ENCODE measurements around the gene KCNK10.

KCNK10 gene

GRCh38 chr14:88323086-88323522 lies at the start of gene KCNK10:
KCNK10 (minus strand) TSS chr14:88323269; CDS start chr14:88322798, 471 bp downstream.
- Histone ChIP-seq H3K4me1 (peaks cover 25% of the 10 kb centered on the region), H3K4me2 (peak within 1 kb of the TSS; percentile 96), H3K27me3 (peaks cover 60% of the 10 kb centered on the region), H3K9me3 (0 out of 2 replicates have a peak, but pooled peaks cover 2% of the 10 kb centered on the region), H3K36me3 (no peaks in the 10 kb centered on the region), H3K27ac (peak within 1 kb of the TSS; percentile 82), H3K4me3 (peak within 1 kb of the TSS; percentile 76), H3K9ac (peak within 1 kb of the TSS; percentile 76), H4K20me1 (peaks cover 8% of the 10 kb centered on the region; the same call in 1 of the 2 replicates)
- no peak for TF ChIP-seq Cebpa-rat (IDR thresholded peaks at IDR 0.05)

GRCh38 chr14:88369496-88369895 lies 46.4 kb upstream of the KCNK10 start:
- no peak overlapping the region for H3K27ac ChIP-seq
- no peak overlapping the region for H3K4me2 ChIP-seq
- H3K9me3 ChIP-seq: peaks cover 11% of the 10 kb centered on the region
- no peaks in the 10 kb centered on the region for H4K20me1 ChIP-seq
- no peak overlapping the region for H3K9ac ChIP-seq
- no peak overlapping the region for H3K4me3 ChIP-seq
- no peak for TF ChIP-seq Cebpa-rat (IDR thresholded peaks at IDR 0.05)
- no peaks in the 10 kb centered on the region for H3K36me3 ChIP-seq
- H3K27me3 ChIP-seq: no peaks in the 10 kb centered on the region
- no peaks in the 10 kb centered on the region for H3K4me1 ChIP-seq

- Histone ChIP-seq H3K9me3 (peaks cover 17% of the 10 kb centered on the region), H3K9ac (no peak overlapping the region), H3K27me3 (no peaks in the 10 kb centered on the region), H4K20me1 (no peaks in the 10 kb centered on the region), H3K4me1 (peaks cover 5% of the 10 kb centered on the region), H3K27ac (no peak overlapping the region), H3K4me3 (no peak overlapping the region), H3K36me3 (no peaks in the 10 kb centered on the region), H3K4me2 (no peak overlapping the region)
- TF ChIP-seq Cebpa-rat (IDR thresholded peaks at IDR 0.05): no peak
Measured at GRCh38 chr14:88364710-88365413, 41.8 kb upstream of the KCNK10 start.

- Histone ChIP-seq H3K36me3 (no peaks in the 10 kb centered on the region), H3K9ac (no peak overlapping the region), H3K4me3 (no peak overlapping the region), H3K9me3 (peaks cover 12% of the 10 kb centered on the region), H3K27ac (no peak overlapping the region), H3K4me2 (no peak overlapping the region), H4K20me1 (no peaks in the 10 kb centered on the region), H3K4me1 (peaks cover 12% of the 10 kb centered on the region), H3K27me3 (no peaks in the 10 kb centered on the region)
- TF ChIP-seq Cebpa-rat (IDR thresholded peaks at IDR 0.05): no peak
Measured at GRCh38 chr14:88363644-88364043, 40.6 kb upstream of the KCNK10 start.

GRCh38 chr14:88359500-88359899 lies 36.4 kb upstream of the KCNK10 start:
- Histone ChIP-seq H3K4me3 (no peak overlapping the region), H3K4me2 (peak overlapping the region; percentile 17), H3K9ac (no peak overlapping the region), H4K20me1 (no peaks in the 10 kb centered on the region), H3K9me3 (peaks cover 24% of the 10 kb centered on the region), H3K4me1 (peaks cover 12% of the 10 kb centered on the region), H3K36me3 (no peaks in the 10 kb centered on the region), H3K27ac (no peak overlapping the region), H3K27me3 (no peaks in the 10 kb centered on the region)
- TF ChIP-seq Cebpa-rat (IDR thresholded peaks at IDR 0.05): no peak

GRCh38 chr14:88354358-88354757 lies 31.3 kb upstream of the KCNK10 start:
- no peaks in the 10 kb centered on the region for H4K20me1 ChIP-seq
- H3K9ac ChIP-seq: no peak overlapping the region
- H3K4me2 ChIP-seq: no peak overlapping the region
- peaks cover 1% of the 10 kb centered on the region; the same call in 1 of the 2 replicates for H3K4me1 ChIP-seq
- H3K27me3 ChIP-seq: no peaks in the 10 kb centered on the region
- H3K27ac ChIP-seq: no peak overlapping the region
- TF ChIP-seq Cebpa-rat (IDR thresholded peaks at IDR 0.05): no peak
- peaks cover 12% of the 10 kb centered on the region; the same call in 1 of the 2 replicates for H3K9me3 ChIP-seq
- no peaks in the 10 kb centered on the region for H3K36me3 ChIP-seq
- H3K4me3 ChIP-seq: no peak overlapping the region

GRCh38 chr14:88352698-88353097 lies 29.6 kb upstream of the KCNK10 start:
- Histone ChIP-seq H3K27me3 (no peaks in the 10 kb centered on the region), H3K9me3 (peaks cover 2% of the 10 kb centered on the region; the same call in 1 of the 2 replicates), H3K9ac (no peak overlapping the region), H3K4me1 (0 out of 2 replicates have a peak, but pooled peaks cover 7% of the 10 kb centered on the region), H4K20me1 (no peaks in the 10 kb centered on the region), H3K4me2 (no peak overlapping the region), H3K4me3 (no peak overlapping the region), H3K27ac (no peak overlapping the region), H3K36me3 (no peaks in the 10 kb centered on the region)
- no peak for TF ChIP-seq Cebpa-rat (IDR thresholded peaks at IDR 0.05)

- H3K4me1 ChIP-seq: 0 out of 2 replicates have a peak, but pooled peaks cover 7% of the 10 kb centered on the region
- H3K4me3 ChIP-seq: no peak overlapping the region
- no peak for TF ChIP-seq Cebpa-rat (IDR thresholded peaks at IDR 0.05)
- no peak overlapping the region for H3K27ac ChIP-seq
- no peak overlapping the region for H3K9ac ChIP-seq
- H3K4me2 ChIP-seq: no peak overlapping the region
- H3K36me3 ChIP-seq: no peaks in the 10 kb centered on the region
- no peaks in the 10 kb centered on the region for H3K27me3 ChIP-seq
- H3K9me3 ChIP-seq: no peaks in the 10 kb centered on the region
- no peaks in the 10 kb centered on the region for H4K20me1 ChIP-seq
Measured at GRCh38 chr14:88351966-88352691, 29.1 kb upstream of the KCNK10 start.

- no peak overlapping the region for H3K4me2 ChIP-seq
- no peak overlapping the region for H3K27ac ChIP-seq
- no peaks in the 10 kb centered on the region for H3K36me3 ChIP-seq
- no peak overlapping the region for H3K9ac ChIP-seq
- TF ChIP-seq Cebpa-rat (IDR thresholded peaks at IDR 0.05): no peak
- 0 out of 2 replicates have a peak, but pooled peaks cover 7% of the 10 kb centered on the region for H3K4me1 ChIP-seq
- no peaks in the 10 kb centered on the region for H3K9me3 ChIP-seq
- no peak overlapping the region for H3K4me3 ChIP-seq
- H4K20me1 ChIP-seq: no peaks in the 10 kb centered on the region
- no peaks in the 10 kb centered on the region for H3K27me3 ChIP-seq
Measured at GRCh38 chr14:88348546-88348945, 25.5 kb upstream of the KCNK10 start.
